Body of pancreas (tissue), 4 donors: Measurements from ENCODE around the gene SCN3B. TPM values are rescaled to one million over a fixed set of nuclear protein-coding genes. Genes with fewer than 3 reads are reported as not detected.

Source experiments
- ATAC-seq: fragments of 150-250 bp; one replicate; pipeline ENCODE4 v1.9.1; 2016
- DNase-seq, 4 donors: peaks; one replicate each; pipeline ENCODE4 v3.0.0-alpha.2; 2019
- H3K27ac ChIP-seq, 4 donors: fragments of 200-600 bp; sonication (generic); 1 replicate in 3 of 4; 2 replicates in 1 of 4; pipeline versions ENCODE4 v1.5.1 to v1.6.1; 2016 to 2019; ENCODE audit warnings: mild to moderate bottlenecking in 1 of 4, mixed read lengths in 1 of 4, moderate library complexity in 1 of 4
- H3K27me3 ChIP-seq, 2 donors: fragments of 200-600 bp; sonication (generic); one replicate each; pipeline ENCODE4 v1.6.0; 2016; ENCODE audit warnings: mild to moderate bottlenecking in 1 of 2
- H3K36me3 ChIP-seq, 2 donors: fragments of 200-600 bp; sonication (generic); replicated peaks in 1 of 2; 2 replicates each; pipeline ENCODE4 v1.5.1; 2016; ENCODE audit warnings: low read depth in 2 of 2; ENCODE audit not compliant: insufficient read depth in 1 of 2
- H3K4me1 ChIP-seq: fragments of 200-600 bp; sonication (generic); one replicate; pipeline ENCODE4 v1.6.0; 2016
- H3K4me3 ChIP-seq, 2 donors: fragments of 200-600 bp; sonication (generic); 1 replicate in 1 of 2; 2 replicates in 1 of 2; pipeline ENCODE4 v1.5.1; 2016 to 2019
- H3K9me3 ChIP-seq, 3 donors: fragments of 200-600 bp; sonication (generic); 1 replicate in 2 of 3; 2 replicates in 1 of 3; pipeline ENCODE4 v1.5.1; 2016
- CTCF ChIP-seq, 7 experiments: fragments of 450-650 bp in 4 of 7; fragments of 200-600 bp in 3 of 7; sonication (generic) in 3 of 7; IDR thresholded peaks; one replicate each; pipeline ENCODE4 v1.5.1; 2016 to 2019; ENCODE audit warnings: antibody characterized with exemption in 7 of 7
- POLR2A ChIP-seq, 3 donors: fragments of 450-650 bp; IDR thresholded peaks; one replicate each; pipeline ENCODE4 v1.6.1; 2016; ENCODE audit warnings: antibody characterized with exemption in 3 of 3, mild to moderate bottlenecking in 2 of 3
- WGBS, 2 donors: methylation state at CpG; one replicate each; pipeline ENCODE4 v1.1.5; 2017; 5-methylcytosine and 5-hydroxymethylcytosine counted together
- intact Hi-C: fragments of 100-400 bp; cut with DNase I; formaldehyde crosslinking; loops from one replicate; pipeline ENCODE4 v1.15.1; 2023
- total RNA-seq, 2 donors: library from RNA; depleted of rRNA; stranded (reverse); fragments of >200 nt; gene quantifications; one replicate each; pipeline ENCODE4 v1.1.0, GENCODE V29; 2016

Gene SCN3B
- total RNA-seq, 2 donors from 2014 or later = 0.78 to 1.6 TPM

DNA sequence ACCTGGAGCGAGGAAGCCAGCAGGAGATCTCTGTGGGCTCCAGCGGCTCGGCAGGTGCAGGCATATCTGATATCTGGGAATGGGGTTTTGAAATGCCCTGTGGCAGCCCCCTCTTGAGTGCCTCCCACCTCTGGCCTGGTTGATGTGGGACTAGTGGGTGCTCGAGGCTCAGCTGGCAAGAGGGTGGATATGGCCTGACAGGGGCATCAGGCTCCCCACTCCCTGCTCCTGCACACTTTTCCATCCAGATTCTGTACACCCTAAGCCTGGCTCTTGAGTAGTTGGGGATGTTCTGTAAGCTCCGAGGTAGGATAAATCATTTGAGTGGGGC lies 75.0 kb downstream of the SCN3B start:
- Histone ChIP-seq H3K27ac (no peak overlapping the region), H3K36me3 (no peaks in the 10 kb centered on the region), H3K27me3 (no peaks in the 10 kb centered on the region), H3K9me3 (no peaks in the 10 kb centered on the region), H3K4me3 (no peak overlapping the region), H3K4me1 (peaks cover 7% of the 10 kb centered on the region)
- intact Hi-C loops = no loop called here
- TF ChIP-seq CTCF (IDR thresholded peaks at IDR 0.05) (no peak), POLR2A (IDR thresholded peaks at IDR 0.05) (no peak)
- ATAC-seq (no peak), DNase-seq (no peak)
- 80 to 83% methylated on average over 5 of the region's 5 CpGs for WGBS, 2 donors

Other genes starting within 250 kb of the SCN3B start
- gene GRAMD1B, start 224.4 kb downstream of the SCN3B start, total RNA-seq = 1 to 10 TPM in 1 of 2 donors, under 1 TPM in 1; 0.66 to 3.4 TPM
- gene ZNF202, start 87.0 kb upstream of the SCN3B start, total RNA-seq = 10 to 100 TPM; 11.5 to 15.3 TPM
- gene OR6X1, start 99.9 kb upstream of the SCN3B start, total RNA-seq = not detected
- gene OR6M1, start 151.7 kb upstream of the SCN3B start, total RNA-seq = not detected
- gene TMEM225, start 231.0 kb upstream of the SCN3B start, total RNA-seq = not detected
- 10 to 100 TPM in 1 of 2 donors, 1 to 10 TPM in 1; 1.6 to 13.2 TPM for gene OR8D4, start 247.5 kb upstream of the SCN3B start, total RNA-seq